CD4-positive, alpha-beta T cell treated with Interleukin-2 at 100 ng/mL for 4 hours (primary cell): Measurements from ENCODE around the gene MAP4.
"Not testable (repeated sequence)": the region's sequence is repeated elsewhere in the genome, so short reads cannot be mapped to it uniquely, and the experiment has no call there.

ENCODE experiments used
- DNase-seq: peaks from one replicate; pipeline ENCODE4 v3.0.0-alpha.2; 2020; ENCODE audit warnings: low spot score

MAP4 gene

DNA sequence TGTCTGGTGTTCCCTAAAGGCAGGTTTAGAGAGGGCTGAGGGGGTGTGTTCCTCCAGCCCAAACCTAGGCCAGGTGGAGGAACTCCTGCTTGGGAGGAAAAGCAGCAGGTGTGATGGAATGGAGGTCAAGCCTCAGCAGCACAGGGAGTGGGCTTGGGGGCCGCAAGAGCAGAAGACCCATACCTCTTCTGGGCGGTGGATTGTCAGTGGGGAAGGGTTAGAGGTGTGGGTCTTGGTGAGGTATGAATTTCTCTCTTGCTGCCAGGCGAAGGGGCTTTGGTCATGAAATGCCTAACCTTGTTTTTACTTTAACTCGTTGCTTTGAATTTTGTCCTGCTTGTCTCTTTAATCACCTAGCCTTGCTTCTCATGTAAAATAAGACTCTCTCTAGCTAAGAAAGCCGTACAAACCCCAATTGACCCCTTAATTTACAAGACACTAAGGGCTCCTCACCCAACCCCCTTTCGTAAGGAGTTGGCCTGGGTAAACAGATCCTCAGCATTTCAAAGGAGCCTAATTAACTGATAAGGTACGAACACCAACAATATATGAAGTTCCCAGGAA is 174.3 kb downstream of the MAP4 start:
- no peak for DNase-seq

DNA sequence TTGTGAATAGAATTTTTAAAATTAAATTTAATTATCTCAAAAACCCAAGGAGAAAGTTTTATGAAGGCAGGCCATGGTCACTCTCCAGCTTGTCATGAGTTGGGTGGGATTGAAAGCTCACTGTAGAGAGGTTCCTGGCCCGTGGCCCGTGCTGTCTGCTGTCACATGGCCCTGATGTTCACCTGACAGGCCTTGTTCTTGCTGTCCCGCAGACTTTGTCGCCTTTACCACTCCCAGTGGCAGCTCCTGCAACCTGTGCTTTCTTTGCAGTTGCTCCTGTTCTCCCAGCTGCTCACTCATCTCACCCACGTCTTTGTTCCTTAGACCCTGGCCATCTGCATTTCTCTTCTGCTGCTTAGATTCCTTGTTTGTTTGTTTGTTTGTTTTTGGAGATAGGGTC is 177.7 kb downstream of the MAP4 start:
- DNase-seq, result no peak

DNA sequence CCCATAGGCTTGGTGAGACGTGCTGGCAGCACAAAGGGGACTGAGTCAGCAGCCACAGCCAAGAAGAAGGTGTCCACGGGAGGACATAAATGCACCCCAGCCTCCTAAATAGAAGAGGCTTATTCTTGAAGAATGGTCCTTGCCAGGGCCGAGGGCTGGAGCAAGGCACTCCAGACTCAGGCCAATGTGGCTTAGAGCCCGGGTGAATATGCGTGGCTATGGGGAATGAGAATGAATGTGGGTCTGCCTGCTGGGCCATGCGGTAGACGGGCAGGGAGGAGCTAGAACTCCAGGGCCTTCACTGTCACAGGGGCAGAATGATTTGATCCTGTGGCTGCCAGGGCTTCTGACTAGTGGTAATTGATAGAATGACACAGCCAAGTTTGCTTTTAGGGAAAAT is 179.2 kb downstream of the MAP4 start:
- no peak for DNase-seq

DNA sequence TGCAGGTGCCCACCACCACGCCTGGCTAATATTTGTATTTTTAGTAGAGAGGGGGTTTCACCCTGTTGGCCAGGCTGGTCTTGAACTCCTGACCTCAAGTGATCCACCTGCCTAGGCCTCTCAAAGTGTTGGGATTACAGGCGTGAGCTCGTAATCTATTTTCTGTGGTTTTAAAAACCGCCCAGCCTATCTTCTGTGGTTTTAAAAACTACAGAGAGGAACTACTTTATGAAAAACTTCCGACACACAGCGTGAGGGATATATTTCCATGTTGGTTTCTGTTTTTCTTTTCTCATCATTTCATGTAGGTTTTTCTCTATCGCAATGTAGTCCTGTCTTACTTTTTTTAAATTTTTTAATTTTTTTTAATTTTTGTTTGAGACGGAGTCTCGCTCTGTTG is 186.7 kb downstream of the MAP4 start:
- DNase-seq, result not testable (repeated sequence)

DNA sequence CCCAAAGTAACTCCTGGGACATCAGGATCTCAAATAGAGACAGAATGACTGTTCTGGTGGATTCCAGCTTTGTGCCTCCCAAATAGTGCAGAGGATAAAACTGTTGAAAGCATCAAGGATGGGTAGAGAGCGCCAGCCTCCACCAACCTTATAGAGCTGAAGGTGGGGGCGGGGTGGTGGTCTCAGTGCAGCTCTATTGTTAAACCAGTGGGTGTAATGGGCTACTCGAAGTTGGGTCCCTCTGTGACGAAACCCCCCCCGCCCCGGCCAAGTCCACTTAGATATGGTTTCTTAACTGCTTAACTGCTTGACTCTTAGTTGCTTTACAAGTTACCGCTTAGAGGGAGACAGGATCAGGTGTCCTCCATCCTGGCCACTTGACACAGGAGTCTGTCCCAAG is 190.6 kb downstream of the MAP4 start:
- no peak for DNase-seq

DNA sequence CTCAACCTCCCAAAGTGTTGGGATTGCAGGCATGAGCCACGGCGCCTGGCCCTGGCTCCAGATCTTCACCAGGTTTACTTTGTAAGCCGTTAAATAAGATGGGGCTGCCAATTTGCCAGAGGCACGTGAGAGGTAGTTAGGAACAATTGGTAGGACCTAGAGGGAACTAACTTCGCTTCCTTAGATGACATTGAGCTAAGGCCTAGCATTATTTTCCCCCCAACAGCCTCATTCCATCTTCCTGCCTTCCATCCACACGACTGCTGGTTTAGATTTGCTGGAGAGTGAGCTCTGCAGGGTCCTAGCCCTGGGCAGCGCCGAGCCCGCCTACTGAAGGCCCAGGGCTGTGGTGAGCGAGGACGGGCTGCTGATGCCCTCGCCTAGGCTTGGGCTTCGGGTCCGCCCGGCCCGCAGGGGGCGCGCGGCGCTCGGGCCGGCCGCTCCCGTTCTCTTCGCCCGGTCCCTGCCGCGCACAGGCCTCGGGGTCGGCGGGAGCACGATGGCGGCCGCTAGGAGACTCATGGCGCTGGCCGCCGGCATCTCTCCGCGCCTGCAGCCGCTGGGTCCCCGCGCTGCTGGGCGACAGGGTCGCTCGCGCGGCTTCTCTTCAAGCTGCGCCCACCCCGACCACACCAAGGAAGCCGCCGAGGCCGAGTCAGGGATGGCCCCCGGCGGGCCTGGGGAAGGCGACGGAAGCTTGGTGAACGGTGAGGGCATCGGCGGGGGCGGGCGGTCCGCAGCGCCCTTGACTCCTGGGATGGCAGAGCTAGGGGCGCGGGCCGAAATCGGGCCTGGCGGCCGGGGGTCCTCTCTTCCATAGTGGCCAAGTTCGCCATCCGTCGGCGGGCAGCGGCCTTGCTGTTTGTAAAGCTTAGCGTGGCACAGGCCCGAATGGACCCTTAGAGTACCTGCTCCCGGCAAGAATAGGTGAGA is 191.4 kb downstream of the MAP4 start:
- peak; percentile 79 for DNase-seq

DNA sequence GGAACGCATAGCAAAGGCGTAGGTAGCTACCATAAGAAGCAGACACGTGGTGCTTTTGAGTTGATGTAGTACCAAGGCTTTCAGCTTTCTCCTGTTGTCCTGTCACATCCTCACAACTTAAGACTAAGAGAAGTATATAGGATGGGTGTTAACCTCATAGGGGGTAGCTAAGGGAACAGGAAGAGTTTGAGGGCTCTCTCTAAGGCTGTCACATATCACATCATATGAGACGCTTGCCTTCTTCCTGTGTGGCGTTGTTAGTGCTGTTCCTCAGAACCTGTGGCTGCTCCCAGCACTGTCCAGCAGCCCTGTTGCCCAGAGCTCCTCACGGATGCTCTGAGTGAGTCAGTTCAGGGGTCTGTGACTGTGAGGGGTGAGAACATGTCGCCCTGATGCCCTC is 198.6 kb downstream of the MAP4 start:
- DNase-seq, result no peak

DNA sequence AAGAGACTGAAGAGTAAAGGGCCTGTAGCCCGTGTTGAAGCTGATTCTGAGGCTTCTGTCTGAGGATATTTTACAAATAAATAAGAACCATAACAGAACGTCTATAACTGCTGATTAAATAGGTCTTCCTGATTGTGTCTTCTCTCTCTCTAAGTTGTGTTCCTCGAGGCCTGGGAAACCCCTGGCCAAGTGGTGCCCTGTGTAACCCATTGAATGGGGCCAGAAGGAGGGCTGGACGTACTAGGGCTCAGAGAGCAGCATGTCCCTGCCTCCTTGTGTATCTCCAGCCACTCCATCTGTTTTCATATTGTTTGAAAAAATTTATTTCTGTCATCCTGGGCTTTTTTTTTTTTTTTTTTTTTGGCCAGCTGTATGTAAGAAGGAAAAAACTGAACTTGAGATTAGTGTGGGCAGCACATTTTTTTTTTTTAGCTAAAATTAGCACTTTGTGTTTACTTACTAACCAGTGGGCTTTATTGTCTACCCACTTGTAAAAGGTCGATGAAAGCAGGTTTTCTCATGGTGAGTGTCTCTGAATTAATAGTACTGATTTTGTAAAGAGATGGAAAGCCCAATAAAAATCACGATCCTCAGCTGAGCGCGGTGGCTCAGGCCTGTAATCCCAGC is 202.6 kb downstream of the MAP4 start:
- DNase-seq, result no peak

DNA sequence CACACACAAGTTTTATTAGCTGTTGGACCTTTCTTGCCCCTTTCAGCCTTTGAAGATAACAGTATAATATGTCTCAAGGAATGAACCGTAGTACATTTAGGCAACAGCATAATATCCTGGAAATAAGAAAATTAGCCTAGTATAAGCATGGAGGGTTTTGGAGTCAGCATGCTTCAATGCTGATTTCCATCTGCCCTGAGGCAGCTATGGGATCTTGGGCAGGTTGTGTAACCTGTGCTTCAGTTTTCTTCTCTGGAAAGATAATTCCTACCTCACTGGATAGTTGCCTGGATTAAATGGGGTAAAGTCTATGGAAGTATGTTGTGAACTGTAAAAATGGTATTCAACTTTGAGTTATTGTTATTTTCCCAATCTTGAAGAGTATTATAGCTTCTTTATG is 211.6 kb downstream of the MAP4 start:
- no peak for DNase-seq

DNA sequence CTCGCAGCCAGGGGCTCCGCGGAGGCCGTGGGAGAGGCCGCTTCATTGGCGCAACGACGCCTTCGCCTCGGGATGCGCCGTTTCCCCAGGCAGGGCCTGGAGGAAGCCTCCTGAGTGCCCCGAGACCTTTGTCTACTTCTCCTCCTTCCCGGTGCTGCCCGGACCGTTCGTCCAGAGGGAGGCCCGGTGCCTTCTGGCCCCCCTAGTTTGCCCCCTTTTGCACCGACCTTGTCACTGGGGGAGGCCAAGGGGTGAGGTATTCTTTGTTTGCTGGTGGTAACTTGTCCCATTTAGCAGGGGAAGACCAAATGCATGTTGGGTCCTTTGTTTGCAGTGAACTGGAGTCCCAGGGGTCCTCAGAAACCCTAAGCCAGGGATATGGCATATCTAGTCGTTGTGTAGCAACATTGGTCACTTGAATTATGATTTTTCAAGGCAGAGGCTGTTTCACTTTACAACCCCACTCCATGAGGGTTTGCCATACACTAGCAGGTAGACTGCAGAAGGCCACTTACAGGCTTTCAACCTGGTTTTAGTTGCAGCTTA is 212.7 kb downstream of the MAP4 start:
- peak; percentile 27 for DNase-seq

DNA sequence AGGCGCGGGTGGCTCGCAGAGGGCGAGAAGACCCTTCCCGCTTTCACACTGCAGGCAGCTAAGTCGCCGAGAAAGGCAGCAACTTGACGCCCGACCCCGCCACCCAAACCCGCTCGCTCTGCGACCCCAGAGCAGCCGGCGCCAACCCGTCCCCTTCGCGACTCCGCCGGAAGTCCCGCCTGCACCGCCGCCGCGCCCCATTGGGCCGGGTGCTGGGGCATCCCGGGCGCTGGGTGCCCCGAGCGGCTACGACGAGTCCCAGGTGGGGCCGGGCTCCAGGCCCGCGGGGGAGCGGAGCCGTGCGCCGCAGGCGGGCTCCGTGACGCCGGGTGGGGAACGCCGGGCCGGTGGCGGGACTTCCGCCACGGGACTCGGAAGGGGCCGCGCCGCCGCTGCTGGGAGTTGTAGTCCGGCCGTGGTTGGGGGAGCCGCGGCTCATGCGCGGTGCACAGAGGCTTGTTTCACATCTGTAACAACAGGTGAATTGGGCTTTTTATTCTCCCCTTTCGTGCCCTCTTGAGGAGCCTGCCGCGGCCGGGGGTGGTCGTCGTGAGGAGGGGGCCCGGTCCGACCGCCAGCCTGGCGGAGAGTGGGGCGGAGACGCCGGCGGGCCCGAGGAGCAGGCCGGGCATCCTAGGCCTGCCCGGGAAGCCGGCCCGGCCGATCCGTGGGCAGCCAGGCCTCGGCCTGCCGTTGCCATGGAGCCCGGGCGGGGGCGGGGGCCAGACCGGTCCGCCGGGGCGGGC is 213.3 kb downstream of the MAP4 start, which contains the start of gene DHX30:
Gene DHX30, plus strand, starts transcription at position 405 of the 746 bp plus-strand sequence. CDS start 7,546 bp downstream, outside the sequence.
- peak; percentile 85 for DNase-seq
